K562 (cell line): Measurements from ENCODE around the gene MTMR3. TPM values are rescaled to one million over a fixed set of nuclear protein-coding genes. Genes with fewer than 3 reads are reported as not detected.

Experiments
- ATAC-seq: fragments of 200-7000 bp; cut with Tn5 transposase; 3 replicates; pipeline ENCODE4 v1.9.1; 2020; ENCODE audit warnings: moderate library complexity
- BruUV-seq: library from RNA; stranded (reverse); fragments of 400-500 nt; replicated peaks from 2 replicates; lab custom pipeline; 2021; lab: Mats Ljungman, UMichigan
- CTCF ChIA-PET: fragments of 300-600 bp; formaldehyde crosslinking; extraction: SDS; loops from one replicate; lab custom pipeline; 2021; ENCODE audit warnings: low intra/inter-chr PET ratio; lab: Yijun Ruan, JAX
- POLR2A ChIA-PET: fragments of 300-600, 350-650 bp; sonication (Branson Sonifier 250); formaldehyde crosslinking; extraction: SDS; loops from one replicate; lab custom pipeline; 2021; ENCODE audit warnings: antibody characterized with exemption, inconsistent platforms; lab: Yijun Ruan, JAX
- DNase-seq, 4 experiments: peaks; one replicate each; pipeline versions ENCODE4 v3.0.0 to v3.0.0-alpha.2; 2011 to 2018; ENCODE audit warnings: low spot score in 3 of 4, mixed read lengths in 3 of 4; ENCODE audit errors: extremely low read depth in 1 of 4
- FAIRE-seq: peaks from 2 replicates; lab custom pipeline; 2011; peaks lifted over from hg19 to GRCh38; lab: Jason Lieb, UNC
- H2AFZ ChIP-seq: 2 replicates; pipeline ENCODE4 v1.6.0; 2011; ENCODE audit warnings: low read depth, low read length, control low read depth, inconsistent platforms
- H3K27ac ChIP-seq: fragments of 200-600 bp; 3 replicates; pipeline ENCODE4 v1.8.0; 2011; ENCODE audit warnings: low read depth, mild to moderate bottlenecking, control low read depth, inconsistent platforms, low read length, moderate library complexity, mixed read lengths; ENCODE audit errors: extremely low read depth
- H3K27me3 ChIP-seq, 2 experiments: fragments of 300-600 bp in 1 of 2; 2 replicates in 1 of 2; 3 replicates in 1 of 2; pipeline versions ENCODE4 v1.6.0 to v1.8.0; 2011; ENCODE audit warnings: inconsistent platforms in 2 of 2, low read length in 2 of 2, mild to moderate bottlenecking in 1 of 2, mixed read lengths in 1 of 2, moderate library complexity in 1 of 2; ENCODE audit not compliant: control insufficient read depth in 2 of 2, insufficient read depth in 2 of 2
- H3K36me3 ChIP-seq: fragments of 300-600 bp; 3 replicates; pipeline ENCODE4 v1.8.0; 2011; ENCODE audit warnings: mild to moderate bottlenecking, low read length, inconsistent platforms; ENCODE audit not compliant: control insufficient read depth, insufficient read depth
- H3K4me1 ChIP-seq, 2 experiments: fragments of 200-600 bp in 1 of 2; replicated peaks in 1 of 2; 2 replicates in 1 of 2; 3 replicates in 1 of 2; pipeline versions ENCODE4 v1.5.1 to v1.8.0; 2011; ENCODE audit warnings: inconsistent platforms in 2 of 2, low read length in 2 of 2, mild to moderate bottlenecking in 1 of 2, mixed read lengths in 1 of 2, moderate library complexity in 1 of 2; ENCODE audit not compliant: control insufficient read depth in 2 of 2, insufficient read depth in 2 of 2
- H3K4me2 ChIP-seq: 2 replicates; pipeline ENCODE4 v1.6.1; 2011; ENCODE audit warnings: low read length, control low read depth, inconsistent platforms, mixed read lengths; ENCODE audit not compliant: insufficient read depth
- H3K4me3 ChIP-seq: fragments of 200-600 bp; sonication (generic), shearing (Covaris generic); 2 replicates; pipeline ENCODE4 v1.5.1; 2016; ENCODE audit warnings: control low read depth, inconsistent platforms
- H3K79me2 ChIP-seq: fragments of 200-600 bp; 3 replicates; pipeline ENCODE4 v1.8.0; 2011; ENCODE audit warnings: low read length, inconsistent platforms; ENCODE audit not compliant: control insufficient read depth, insufficient read depth
- H3K9ac ChIP-seq, 2 experiments: 2 replicates each; pipeline versions ENCODE4 v1.6.0 to v1.6.1; 2011; ENCODE audit warnings: low read depth in 2 of 2, low read length in 2 of 2, control low read depth in 1 of 2, inconsistent platforms in 1 of 2, mild to moderate bottlenecking in 1 of 2, mixed read lengths in 1 of 2; ENCODE audit not compliant: insufficient read depth in 1 of 2
- H3K9me1 ChIP-seq: one replicate; pipeline ENCODE4 v1.6.0; 2011; ENCODE audit warnings: inconsistent platforms, mild to moderate bottlenecking, low read length, moderate library complexity; ENCODE audit not compliant: control insufficient read depth, insufficient read depth
- H3K9me3 ChIP-seq: replicated peaks from 2 replicates; pipeline ENCODE4 v1.5.1; 2011; ENCODE audit warnings: low read depth, low read length, inconsistent platforms; ENCODE audit not compliant: control insufficient read depth, insufficient read depth
- H4K20me1 ChIP-seq: replicated peaks from 2 replicates; pipeline ENCODE4 v1.6.1; 2011; ENCODE audit warnings: low read length, inconsistent platforms, mixed read lengths; ENCODE audit not compliant: control insufficient read depth, insufficient read depth
- CBX8 ChIP-seq: fragments of 200-600 bp; sonication (generic); IDR thresholded peaks from 2 replicates; pipeline ENCODE4 v1.6.1; 2012; ENCODE audit warnings: borderline replicate concordance, mixed run types, low read depth, mild to moderate bottlenecking, moderate library complexity, mixed read lengths, low read length, control low read depth, inconsistent platforms; ENCODE audit not compliant: poor library complexity, severe bottlenecking; ENCODE audit errors: extremely low read depth
- CEBPB ChIP-seq: fragments of 450-650 bp; IDR thresholded peaks from 2 replicates; pipeline ENCODE4 v1.6.1; 2016; ENCODE audit warnings: missing genetic modification characterization, missing compliant biosample characterization
- GTF2B ChIP-seq: IDR thresholded peaks from 2 replicates; pipeline ENCODE4 v1.6.1; 2011; ENCODE audit not compliant: insufficient read length; ENCODE audit errors: extremely low read depth
- HDAC6 ChIP-seq: IDR thresholded peaks from 2 replicates; pipeline ENCODE4 v1.6.1; 2012; ENCODE audit warnings: low read depth, mild to moderate bottlenecking, control low read depth, inconsistent platforms, low read length, moderate library complexity
- HDGF ChIP-seq: fragments of 450-650 bp; IDR thresholded peaks from 2 replicates; pipeline ENCODE4 v1.6.1; 2016
- KDM4B ChIP-seq, 2 experiments: fragments of 450-650 bp in 1 of 2; sonication (generic) in 1 of 2; IDR thresholded peaks; 2 replicates each; pipeline ENCODE4 v1.6.1; 2016 to 2017; ENCODE audit warnings: borderline replicate concordance in 2 of 2, antibody characterized with exemption in 1 of 2, low read depth in 1 of 2, mild to moderate bottlenecking in 1 of 2
- MCM5 ChIP-seq: fragments of 450-650 bp; IDR thresholded peaks from 2 replicates; pipeline ENCODE4 v1.6.1; 2016; ENCODE audit warnings: low read depth
- NUFIP1 ChIP-seq: fragments of 450-650 bp; IDR thresholded peaks from 2 replicates; pipeline ENCODE4 v1.6.1; 2018; ENCODE audit not compliant: partially characterized antibody
- ZNF592 ChIP-seq: fragments of 450-650 bp; IDR thresholded peaks from 2 replicates; pipeline ENCODE4 v1.6.1; 2017; ENCODE audit warnings: antibody characterized with exemption, mild to moderate bottlenecking
- WGBS: fragments of 100-300 bp; shearing (Covaris generic); methylation state at CpG from one replicate; pipeline ENCODE4 v1.1.6; 2016; ENCODE audit warnings: low coverage, mixed read lengths; ENCODE audit not compliant: insufficient coverage; ENCODE audit errors: missing lambda C conversion rate; 5-methylcytosine and 5-hydroxymethylcytosine counted together
- in situ Hi-C: fragments of 300-500 bp; cut with MboI; formaldehyde crosslinking; loops from 4 replicates; pipeline ENCODE4 v1.15.0; 2018; ENCODE audit warnings: inconsistent platforms, mixed read lengths
- intact Hi-C: fragments of 100-400 bp; cut with micrococcal nuclease; formaldehyde crosslinking; loops from 2 replicates; pipeline ENCODE4 v1.14.2; 2022
- polyA plus RNA-seq, 8 experiments: library from polyadenylated mRNA; depleted of rRNA in 4 of 8; stranded (reverse) in 5 of 8; unstranded in 3 of 8; fragments of >200 nt; fragmentation: Nextera tagmentation in 2 of 8; fragmentation: Illumina TruSeq in 1 of 8; extraction: Ambion mirVana in 2 of 8; extraction: Trizol in 1 of 8; gene quantifications; 2 replicates each; pipeline versions ENCODE4 v1.2.1 to v1.2.3, GENCODE V29; 2011 to 2014; ENCODE audit warnings: inconsistent platforms in 1 of 8, missing spikeins in 1 of 8
- total RNA-seq, 7 experiments: library from RNA; depleted of rRNA in 6 of 7; stranded (reverse); fragments of >200 nt in 6 of 7; fragmentation: Illumina TruSeq in 2 of 7; extraction: Trizol in 2 of 7; gene quantifications; 2 replicates each; pipeline versions ENCODE4 v1.2.1 to v1.2.3, GENCODE V29; 2011 to 2021; ENCODE audit warnings: low replicate concordance in 1 of 7

MTMR3 gene
- total and polyA plus RNA-seq, 9 of the 15 experiments (the other 6 are each of a cell fraction or from before 2014, with no cell fraction given) = 1.6 to 13.7 (median 7.9) TPM

GRCh38 chr22:30044881-30045493 lies 162.0 kb downstream of the MTMR3 start:
- 9% methylated on average over 4 of the region's 4 CpGs for WGBS
- intact Hi-C loops (no loop called here), in situ Hi-C loops (no loop called here)
- no peaks in the 10 kb centered on the region for H3K79me2 ChIP-seq
- peaks cover 4 to 31% of the 10 kb centered on the region in 2 experiments; a peak in 4 of 5 replicates for H3K27me3 ChIP-seq
- ATAC-seq (no peak), FAIRE-seq (no peak), DNase-seq (no peak)
- POLR2A ChIA-PET = no interaction called here
- no peak overlapping the region for H3K4me2 ChIP-seq
- H3K36me3 ChIP-seq = no peaks in the 10 kb centered on the region
- no TSS peak for BruUV-seq
- no peaks in the 10 kb centered on the region; the same call in 1 of the 2 replicates for H4K20me1 ChIP-seq
- TF ChIP-seq KDM4B (IDR thresholded peaks at IDR 0.05; ENCODE audit: borderline replicate concordance in 2 of 2, low read depth in 1 of 2) = no peak
- TF ChIP-seq GTF2B = no peak
- TF ChIP-seq NUFIP1 = no peak
- no peak for TF ChIP-seq HDAC6
- TF ChIP-seq CBX8 = no peak
- TF ChIP-seq ZNF592 = no peak
- TF ChIP-seq CEBPB (tag) = no peak
- TF ChIP-seq MCM5 = no peak
- TF ChIP-seq HDGF = no peak
- H3K9ac ChIP-seq = no peak overlapping the region
- no peak overlapping the region for H3K4me3 ChIP-seq
- no peak overlapping the region for H3K27ac ChIP-seq
- H3K9me3 ChIP-seq = no peaks in the 10 kb centered on the region
- no peaks in the 10 kb centered on the region; a peak in 1 of 5 replicates for H3K4me1 ChIP-seq
- no peaks in the 10 kb centered on the region for H3K9me1 ChIP-seq
- no peak overlapping the region for H2AFZ ChIP-seq
- CTCF ChIA-PET = no interaction called here
